ENCODE measurements around the gene LRCH1. TPM values are rescaled to one million over a fixed set of nuclear protein-coding genes. Genes with fewer than 3 reads are reported as not detected.

The LRCH1 gene
- total RNA-seq, 2 donors from 2014 or later: 14.7 to 15.3 TPM

GRCh38 chr13:46649816-46650215 is 96.8 kb downstream of the LRCH1 start:
- no peak for ATAC-seq (replicated peaks)
- Mint-ChIP-seq H3K4me1 (peaks cover 11% of the 10 kb centered on the region), H3K27ac (no peak overlapping the region), H3K9me3 (no peaks in the 10 kb centered on the region), H3K27me3 (no peaks in the 10 kb centered on the region), H3K4me3 (no peak overlapping the region), H3K36me3 (ENCODE audit: low read depth) (peaks cover 25% of the 10 kb centered on the region)

- Mint-ChIP-seq H3K9me3 (no peaks in the 10 kb centered on the region), H3K4me1 (peaks cover 10% of the 10 kb centered on the region), H3K4me3 (no peak overlapping the region), H3K27me3 (no peaks in the 10 kb centered on the region), H3K36me3 (ENCODE audit: low read depth) (peaks cover 25% of the 10 kb centered on the region), H3K27ac (no peak overlapping the region)
- no peak for ATAC-seq (replicated peaks)
These were observed 102.0 kb downstream of the LRCH1 start for GRCh38 chr13:46654951-46655350.

GRCh38 chr13:46655377-46656180 is 102.6 kb downstream of the LRCH1 start:
- ATAC-seq (replicated peaks): no peak
- no peak overlapping the region for H3K4me3 Mint-ChIP-seq
- H3K27me3 Mint-ChIP-seq: no peaks in the 10 kb centered on the region
- no peaks in the 10 kb centered on the region for H3K9me3 Mint-ChIP-seq
- no peak overlapping the region for H3K27ac Mint-ChIP-seq
- H3K4me1 Mint-ChIP-seq: peaks cover 13% of the 10 kb centered on the region
- H3K36me3 Mint-ChIP-seq (ENCODE audit: low read depth): peaks cover 21% of the 10 kb centered on the region

GRCh38 chr13:46656786-46657185 is 103.8 kb downstream of the LRCH1 start:
- Mint-ChIP-seq H3K4me3 (peak overlapping the region; percentile 7), H3K36me3 (ENCODE audit: low read depth) (peaks cover 12% of the 10 kb centered on the region), H3K27me3 (no peaks in the 10 kb centered on the region), H3K9me3 (no peaks in the 10 kb centered on the region), H3K4me1 (peaks cover 12% of the 10 kb centered on the region), H3K27ac (peak overlapping the region; percentile 26)
- peak; percentile 74 for ATAC-seq (replicated peaks)

- H3K27ac Mint-ChIP-seq: no peak overlapping the region
- no peak overlapping the region for H3K4me3 Mint-ChIP-seq
- H3K4me1 Mint-ChIP-seq: peaks cover 21% of the 10 kb centered on the region
- ATAC-seq (replicated peaks): no peak
- H3K27me3 Mint-ChIP-seq: no peaks in the 10 kb centered on the region
- no peaks in the 10 kb centered on the region for H3K9me3 Mint-ChIP-seq
- H3K36me3 Mint-ChIP-seq (ENCODE audit: low read depth): no peaks in the 10 kb centered on the region
These were observed 106.6 kb downstream of the LRCH1 start for GRCh38 chr13:46659413-46660065.

GRCh38 chr13:46660416-46660815 is 107.4 kb downstream of the LRCH1 start:
- no peaks in the 10 kb centered on the region for H3K36me3 Mint-ChIP-seq (ENCODE audit: low read depth)
- no peak overlapping the region for H3K27ac Mint-ChIP-seq
- no peaks in the 10 kb centered on the region for H3K9me3 Mint-ChIP-seq
- peaks cover 24% of the 10 kb centered on the region for H3K4me1 Mint-ChIP-seq
- ATAC-seq (replicated peaks): no peak
- H3K4me3 Mint-ChIP-seq: no peak overlapping the region
- no peaks in the 10 kb centered on the region for H3K27me3 Mint-ChIP-seq

- Mint-ChIP-seq H3K36me3 (ENCODE audit: low read depth) (no peaks in the 10 kb centered on the region), H3K27me3 (no peaks in the 10 kb centered on the region), H3K27ac (no peak overlapping the region), H3K9me3 (no peaks in the 10 kb centered on the region), H3K4me1 (peaks cover 28% of the 10 kb centered on the region), H3K4me3 (no peak overlapping the region)
- ATAC-seq (replicated peaks): no peak
These were observed 107.9 kb downstream of the LRCH1 start for GRCh38 chr13:46660857-46661256.

GRCh38 chr13:46662690-46663089 is 109.7 kb downstream of the LRCH1 start:
- Mint-ChIP-seq H3K4me1 (peaks cover 35% of the 10 kb centered on the region), H3K4me3 (no peak overlapping the region), H3K27ac (peak overlapping the region; percentile 46), H3K36me3 (ENCODE audit: low read depth) (no peaks in the 10 kb centered on the region), H3K9me3 (no peaks in the 10 kb centered on the region), H3K27me3 (no peaks in the 10 kb centered on the region)
- ATAC-seq (replicated peaks): no peak

- Mint-ChIP-seq H3K9me3 (no peaks in the 10 kb centered on the region), H3K4me1 (peaks cover 42% of the 10 kb centered on the region), H3K36me3 (ENCODE audit: low read depth) (no peaks in the 10 kb centered on the region), H3K4me3 (no peak overlapping the region), H3K27me3 (no peaks in the 10 kb centered on the region), H3K27ac (peak overlapping the region; percentile 46)
- ATAC-seq (replicated peaks): no peak
These were observed 110.5 kb downstream of the LRCH1 start for GRCh38 chr13:46663206-46664037.

- H3K9me3 Mint-ChIP-seq: no peaks in the 10 kb centered on the region
These were observed 111.2 kb downstream of the LRCH1 start for GRCh38 chr13:46664195-46664594.

GRCh38 chr13:46665248-46665632 is 112.3 kb downstream of the LRCH1 start:
- ATAC-seq (replicated peaks): no peak
- Mint-ChIP-seq H3K36me3 (ENCODE audit: low read depth) (peaks cover 8% of the 10 kb centered on the region), H3K9me3 (no peaks in the 10 kb centered on the region), H3K27ac (peak overlapping the region; percentile 90), H3K4me1 (peaks cover 48% of the 10 kb centered on the region), H3K4me3 (peak overlapping the region; percentile 16), H3K27me3 (no peaks in the 10 kb centered on the region)

More at GRCh38 chr13:46664195-46664594, 111.2 kb downstream of the LRCH1 start:
- Mint-ChIP-seq H3K27me3 (no peaks in the 10 kb centered on the region), H3K36me3 (ENCODE audit: low read depth) (peaks cover 5% of the 10 kb centered on the region), H3K4me3 (no peak overlapping the region), H3K27ac (no peak overlapping the region), H3K4me1 (peaks cover 47% of the 10 kb centered on the region)
- ATAC-seq (replicated peaks): no peak

- Mint-ChIP-seq H3K27ac (peak overlapping the region; percentile 90), H3K4me3 (peak overlapping the region; percentile 16), H3K27me3 (no peaks in the 10 kb centered on the region), H3K4me1 (peaks cover 42% of the 10 kb centered on the region), H3K36me3 (ENCODE audit: low read depth) (peaks cover 14% of the 10 kb centered on the region), H3K9me3 (no peaks in the 10 kb centered on the region)
- peak; percentile 73 for ATAC-seq (replicated peaks)
These were observed 112.9 kb downstream of the LRCH1 start for GRCh38 chr13:46665633-46666482.

GRCh38 chr13:46666727-46667456 is 113.9 kb downstream of the LRCH1 start:
- Mint-ChIP-seq H3K9me3 (no peaks in the 10 kb centered on the region), H3K36me3 (ENCODE audit: low read depth) (peaks cover 20% of the 10 kb centered on the region), H3K4me1 (peaks cover 48% of the 10 kb centered on the region), H3K27me3 (no peaks in the 10 kb centered on the region), H3K27ac (peak overlapping the region; percentile 90), H3K4me3 (peak overlapping the region; percentile 85)
- no peak for ATAC-seq (replicated peaks)
